Omental fat pad (tissue), 4 donors: ENCODE results near the gene VSIR. TPM values are rescaled to one million over a fixed set of nuclear protein-coding genes. Genes with fewer than 3 reads are reported as not detected.

Experiments used
- ATAC-seq: fragments of 150-250 bp; one replicate; pipeline ENCODE4 v1.9.1; 2016; ENCODE audit warnings: mild to moderate bottlenecking, moderate library complexity; ENCODE audit not compliant: low FRiP score
- DNase-seq: peaks from one replicate; pipeline ENCODE4 v3.0.0-alpha.2; 2019; ENCODE audit warnings: low spot score
- total RNA-seq, 4 donors: library from RNA; depleted of rRNA; stranded (reverse); fragments of >200 nt; gene quantifications; one replicate each; pipeline ENCODE4 v1.1.0, GENCODE V29; 2016
- TF ChIP-seq, protein P1 (sequence below), 3 donors: fragments of 450-650 bp; IDR thresholded peaks; one replicate each; pipeline ENCODE4 v1.5.1; 2016 to 2017; ENCODE audit warnings: antibody characterized with exemption in 3 of 3, mild to moderate bottlenecking in 3 of 3, moderate library complexity in 2 of 3

The VSIR gene
- total RNA-seq, 4 donors from 2014 or later: 65.1 to 119 (median 86.3) TPM

DNA sequence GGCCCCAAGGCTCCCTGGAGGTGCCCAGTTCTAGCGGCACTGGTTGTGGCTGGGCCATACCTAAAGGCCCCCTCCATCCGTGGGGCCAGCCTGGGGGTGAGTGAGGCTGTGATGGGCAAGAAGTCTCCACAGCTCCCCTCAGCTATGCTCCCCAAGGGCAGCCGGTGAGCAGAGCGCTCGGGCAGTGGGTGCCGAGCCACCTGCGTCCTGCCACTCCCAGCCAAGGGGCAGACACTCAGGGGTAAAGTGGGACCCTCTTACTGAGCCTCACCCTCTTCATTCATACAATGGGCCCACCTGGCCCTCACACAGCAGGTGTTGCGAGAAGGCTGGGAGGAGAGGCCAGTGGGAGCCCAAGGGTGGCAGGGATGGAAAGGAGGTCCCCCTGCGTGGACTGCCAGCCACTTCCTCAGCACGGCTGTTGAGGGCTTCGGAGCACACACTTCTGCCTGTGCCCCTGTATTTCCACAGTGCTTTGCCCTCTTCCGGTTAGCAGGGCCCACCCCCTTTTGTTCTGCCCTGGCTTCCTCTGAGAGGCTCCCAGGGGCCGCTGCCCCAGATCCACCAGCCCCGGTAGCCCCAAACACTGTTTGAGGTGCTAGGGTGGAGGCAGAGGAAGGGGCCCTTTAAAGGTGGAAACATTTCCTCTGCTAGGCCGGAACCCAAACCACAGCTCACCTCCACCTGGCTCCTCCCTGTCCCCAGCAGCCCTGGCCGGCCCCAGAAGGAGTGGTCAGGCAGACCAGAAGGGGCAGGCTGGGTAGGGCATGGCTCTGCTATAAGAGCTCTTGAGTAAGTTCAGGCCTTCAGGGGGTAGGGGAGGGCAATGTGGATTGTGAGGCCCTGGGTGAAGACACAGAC, 37.4 kb downstream of the VSIR start:
- TF ChIP-seq, protein P1, sequence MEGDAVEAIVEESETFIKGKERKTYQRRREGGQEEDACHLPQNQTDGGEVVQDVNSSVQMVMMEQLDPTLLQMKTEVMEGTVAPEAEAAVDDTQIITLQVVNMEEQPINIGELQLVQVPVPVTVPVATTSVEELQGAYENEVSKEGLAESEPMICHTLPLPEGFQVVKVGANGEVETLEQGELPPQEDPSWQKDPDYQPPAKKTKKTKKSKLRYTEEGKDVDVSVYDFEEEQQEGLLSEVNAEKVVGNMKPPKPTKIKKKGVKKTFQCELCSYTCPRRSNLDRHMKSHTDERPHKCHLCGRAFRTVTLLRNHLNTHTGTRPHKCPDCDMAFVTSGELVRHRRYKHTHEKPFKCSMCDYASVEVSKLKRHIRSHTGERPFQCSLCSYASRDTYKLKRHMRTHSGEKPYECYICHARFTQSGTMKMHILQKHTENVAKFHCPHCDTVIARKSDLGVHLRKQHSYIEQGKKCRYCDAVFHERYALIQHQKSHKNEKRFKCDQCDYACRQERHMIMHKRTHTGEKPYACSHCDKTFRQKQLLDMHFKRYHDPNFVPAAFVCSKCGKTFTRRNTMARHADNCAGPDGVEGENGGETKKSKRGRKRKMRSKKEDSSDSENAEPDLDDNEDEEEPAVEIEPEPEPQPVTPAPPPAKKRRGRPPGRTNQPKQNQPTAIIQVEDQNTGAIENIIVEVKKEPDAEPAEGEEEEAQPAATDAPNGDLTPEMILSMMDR (IDR thresholded peaks at IDR 0.05): no peak
- ATAC-seq (no peak), DNase-seq (no peak)

DNA sequence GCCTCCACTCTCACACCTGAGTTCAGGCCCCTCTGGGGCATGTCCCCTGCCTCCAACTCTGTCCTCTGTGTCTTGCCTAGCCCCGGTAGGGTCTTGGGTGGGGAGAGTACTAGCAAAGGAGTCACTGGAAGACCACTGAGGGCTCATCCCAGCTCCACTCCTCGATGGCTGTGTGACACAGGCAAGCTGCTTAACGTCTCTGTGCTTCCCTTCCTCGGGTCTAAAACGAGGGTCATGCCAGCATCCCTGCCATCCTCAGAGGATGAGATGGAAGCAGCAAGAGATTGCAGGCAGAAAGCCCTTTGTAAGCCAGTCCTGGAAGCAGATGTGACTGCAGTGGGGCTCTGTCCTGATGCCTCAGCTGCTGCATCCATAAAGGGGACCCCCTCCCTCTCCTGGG, 38.5 kb downstream of the VSIR start:
- TF ChIP-seq, protein P1 (IDR thresholded peaks at IDR 0.05): no peak
- ATAC-seq (no peak), DNase-seq (no peak)

DNA sequence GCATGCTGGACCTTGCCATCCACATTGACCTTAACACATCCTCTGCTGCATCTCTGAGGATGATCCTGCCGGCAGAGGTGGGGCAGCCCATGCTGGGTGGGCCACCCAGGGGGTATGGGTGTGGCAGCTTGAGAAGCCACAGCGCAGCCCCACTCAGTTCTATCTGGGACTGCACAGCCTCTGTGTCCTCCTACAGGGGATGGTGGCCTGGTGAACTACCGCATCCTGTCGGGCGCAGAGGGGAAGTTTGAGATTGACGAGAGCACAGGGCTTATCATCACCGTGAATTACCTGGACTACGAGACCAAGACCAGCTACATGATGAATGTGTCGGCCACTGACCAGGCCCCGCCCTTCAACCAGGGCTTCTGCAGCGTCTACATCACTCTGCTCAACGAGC, 41.5 kb downstream of the VSIR start:
- TF ChIP-seq, protein P1 (IDR thresholded peaks at IDR 0.05): no peak
- ATAC-seq (no peak), DNase-seq (no peak)

DNA sequence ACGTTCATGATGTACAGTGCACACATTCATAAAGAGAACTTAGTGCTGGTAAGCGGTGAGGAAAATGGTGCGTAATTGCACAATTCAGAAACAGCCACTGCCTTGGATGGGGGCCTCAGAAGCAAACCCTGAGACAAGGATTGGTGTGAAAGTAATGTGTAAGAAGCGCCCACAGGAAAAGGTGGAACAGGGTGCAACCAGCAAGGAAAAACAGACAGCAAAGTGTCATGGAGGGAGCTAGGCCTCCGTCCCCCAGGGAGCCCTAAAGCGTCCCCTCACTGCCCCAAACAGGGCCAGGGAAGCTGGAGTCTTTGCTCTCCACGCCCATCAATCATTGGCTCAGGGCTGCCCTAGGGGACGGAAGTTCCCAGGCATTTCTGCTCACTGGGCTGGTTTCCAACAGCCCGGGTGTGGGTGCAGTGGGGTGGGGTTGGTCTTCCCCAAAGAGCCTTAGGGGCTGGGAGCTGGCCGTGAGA, 44.1 kb downstream of the VSIR start:
- ATAC-seq: no peak
- no peak for DNase-seq
- TF ChIP-seq, protein P1 (IDR thresholded peaks at IDR 0.05): no peak

DNA sequence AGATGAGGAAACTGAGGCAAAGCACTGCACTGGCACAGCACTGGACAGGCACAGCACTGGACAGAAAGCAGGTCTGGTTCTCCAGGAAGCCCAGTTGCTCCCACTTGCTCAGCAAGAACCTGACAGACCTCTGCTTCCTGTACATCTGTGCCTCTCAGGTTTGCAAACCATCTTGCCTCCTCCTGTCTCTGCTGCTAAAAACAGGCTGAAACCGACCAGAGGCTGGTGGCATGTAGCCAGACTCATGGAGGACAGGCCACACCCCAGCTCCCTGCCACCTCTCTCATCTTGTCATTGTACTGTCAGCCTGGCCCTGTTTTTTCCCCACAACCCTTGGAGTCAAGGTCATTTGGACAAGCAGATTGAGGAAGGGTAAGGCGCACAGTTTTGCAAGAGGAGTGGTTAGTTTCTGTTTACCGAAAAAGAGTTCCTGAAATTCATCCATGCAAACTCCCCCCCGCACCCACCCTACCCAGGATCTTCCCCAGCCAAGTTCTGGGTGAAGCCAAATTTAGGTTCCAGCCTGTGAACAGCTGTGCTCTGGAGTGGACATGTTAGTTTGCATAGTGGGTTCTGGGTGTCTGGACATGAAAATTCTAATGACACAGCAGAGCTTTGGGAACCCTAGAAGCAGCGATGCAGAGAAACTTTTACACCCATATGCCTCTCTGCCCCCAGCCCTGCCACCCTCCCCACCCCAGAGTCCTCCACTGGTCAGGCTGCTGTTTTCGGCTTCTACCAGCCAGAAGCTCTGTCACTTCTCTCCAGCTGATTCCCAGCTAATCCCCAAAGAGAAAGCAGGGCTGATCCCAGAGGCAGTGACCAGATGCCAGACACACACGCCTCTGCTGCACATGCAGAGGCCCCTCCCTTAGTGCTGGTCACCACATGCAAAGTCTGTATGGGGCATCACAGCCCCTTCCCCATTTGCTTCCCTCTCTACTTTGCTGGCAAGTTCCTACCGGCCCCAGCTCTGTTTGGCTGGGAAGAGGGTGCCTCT, 45.3 kb downstream of the VSIR start:
- DNase-seq (no peak), ATAC-seq (no peak)
- TF ChIP-seq, protein P1 (IDR thresholded peaks at IDR 0.05): no peak

DNA sequence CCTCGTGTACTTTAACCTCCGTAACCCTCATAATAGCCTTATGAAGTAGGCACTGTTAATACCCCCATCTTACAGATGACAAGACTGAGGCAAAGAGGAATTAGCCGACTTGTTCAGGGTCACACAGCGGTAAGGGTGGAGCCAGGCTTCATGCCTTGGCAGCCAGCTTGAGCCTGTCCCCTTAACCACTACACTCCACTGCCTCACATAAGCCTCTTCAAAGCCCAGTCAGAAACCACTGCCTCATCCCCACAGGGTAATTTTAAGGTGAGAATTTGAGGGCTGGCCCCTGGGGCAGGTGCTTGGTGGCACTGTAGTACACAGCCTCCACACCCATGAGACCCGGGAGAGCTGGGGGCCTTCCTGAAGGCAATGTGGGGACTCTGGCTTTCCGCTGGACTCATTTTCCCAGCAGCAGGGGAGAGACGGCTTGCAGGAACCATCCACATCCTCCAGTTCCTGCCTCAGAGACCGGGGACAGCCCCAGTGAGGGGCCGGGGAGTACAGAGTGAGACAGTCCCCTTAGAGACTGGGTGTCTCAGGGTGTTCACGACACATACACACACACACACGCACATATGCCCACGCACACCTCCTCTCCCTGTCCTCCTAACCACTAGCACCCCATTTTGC, 46.1 kb downstream of the VSIR start:
- ATAC-seq: no peak
- TF ChIP-seq, protein P1 (IDR thresholded peaks at IDR 0.05): no peak

More for the DNA sequence above, 46.1 kb downstream of the VSIR start:
- no peak for DNase-seq
